Bronchial epithelial cell (primary cell): ENCODE results near the gene APBB2. TPM values are rescaled to one million over a fixed set of nuclear protein-coding genes. Genes with fewer than 3 reads are reported as not detected.

Source experiments
- DNase-seq: peaks from one replicate; pipeline ENCODE4 v3.0.0-alpha.2; 2010; ENCODE audit warnings: low read depth
- FAIRE-seq: peaks from 2 replicates; lab custom pipeline; 2011; peaks lifted over from hg19 to GRCh38; lab: Jason Lieb, UNC
- H3K27me3 ChIP-seq: 2 replicates; pipeline ENCODE4 v1.5.1; 2011; ENCODE audit warnings: low read length; ENCODE audit not compliant: control insufficient read depth, insufficient read depth
- H3K36me3 ChIP-seq: 2 replicates; pipeline ENCODE4 v1.5.1; 2011; ENCODE audit warnings: low read length; ENCODE audit not compliant: control insufficient read depth, insufficient read depth
- H3K4me3 ChIP-seq: 2 replicates; pipeline ENCODE4 v1.5.1; 2011; ENCODE audit warnings: mild to moderate bottlenecking, low read depth, low read length, control low read depth
- total RNA-seq: library from RNA; depleted of rRNA; stranded (reverse); fragments of >200 nt; gene quantifications from 2 replicates; pipeline ENCODE4 v1.2.1, GENCODE V29; 2014
- TF ChIP-seq, protein P1 (sequence below): IDR thresholded peaks from 2 replicates; pipeline ENCODE4 v1.5.1; 2011; ENCODE audit warnings: mild to moderate bottlenecking, moderate library complexity, low read length, control low read depth, inconsistent platforms; ENCODE audit not compliant: insufficient read depth, severe bottlenecking

APBB2 gene
- total RNA-seq, 1 donor from 2014 or later, result 39.2 TPM

DNA sequence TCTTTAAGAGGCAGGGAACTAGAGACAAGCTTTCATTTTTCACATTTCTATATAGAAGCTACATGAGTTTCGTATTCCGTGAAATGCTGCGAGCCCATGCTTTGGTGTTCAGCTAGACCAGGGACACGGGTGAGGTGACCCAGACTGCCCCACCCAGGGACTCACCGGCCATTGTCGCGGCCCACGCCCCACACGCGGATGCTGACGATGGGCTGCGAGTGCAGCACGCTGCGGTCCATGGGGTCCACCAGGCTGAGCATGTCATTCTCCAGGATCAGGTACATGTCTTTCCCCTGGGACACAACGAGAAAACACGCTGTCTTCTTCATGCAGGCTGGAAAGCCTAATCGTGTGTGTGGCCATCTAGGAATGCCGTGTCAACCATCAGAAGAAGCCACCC is 324.1 kb downstream of the APBB2 start:
- no peak for FAIRE-seq
- TF ChIP-seq, protein P1, sequence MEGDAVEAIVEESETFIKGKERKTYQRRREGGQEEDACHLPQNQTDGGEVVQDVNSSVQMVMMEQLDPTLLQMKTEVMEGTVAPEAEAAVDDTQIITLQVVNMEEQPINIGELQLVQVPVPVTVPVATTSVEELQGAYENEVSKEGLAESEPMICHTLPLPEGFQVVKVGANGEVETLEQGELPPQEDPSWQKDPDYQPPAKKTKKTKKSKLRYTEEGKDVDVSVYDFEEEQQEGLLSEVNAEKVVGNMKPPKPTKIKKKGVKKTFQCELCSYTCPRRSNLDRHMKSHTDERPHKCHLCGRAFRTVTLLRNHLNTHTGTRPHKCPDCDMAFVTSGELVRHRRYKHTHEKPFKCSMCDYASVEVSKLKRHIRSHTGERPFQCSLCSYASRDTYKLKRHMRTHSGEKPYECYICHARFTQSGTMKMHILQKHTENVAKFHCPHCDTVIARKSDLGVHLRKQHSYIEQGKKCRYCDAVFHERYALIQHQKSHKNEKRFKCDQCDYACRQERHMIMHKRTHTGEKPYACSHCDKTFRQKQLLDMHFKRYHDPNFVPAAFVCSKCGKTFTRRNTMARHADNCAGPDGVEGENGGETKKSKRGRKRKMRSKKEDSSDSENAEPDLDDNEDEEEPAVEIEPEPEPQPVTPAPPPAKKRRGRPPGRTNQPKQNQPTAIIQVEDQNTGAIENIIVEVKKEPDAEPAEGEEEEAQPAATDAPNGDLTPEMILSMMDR, result no peak
- H3K36me3 ChIP-seq, result peaks cover 30% of the 10 kb centered on the region
- no peak for DNase-seq
- no peaks in the 10 kb centered on the region for H3K27me3 ChIP-seq
- no peak overlapping the region for H3K4me3 ChIP-seq

DNA sequence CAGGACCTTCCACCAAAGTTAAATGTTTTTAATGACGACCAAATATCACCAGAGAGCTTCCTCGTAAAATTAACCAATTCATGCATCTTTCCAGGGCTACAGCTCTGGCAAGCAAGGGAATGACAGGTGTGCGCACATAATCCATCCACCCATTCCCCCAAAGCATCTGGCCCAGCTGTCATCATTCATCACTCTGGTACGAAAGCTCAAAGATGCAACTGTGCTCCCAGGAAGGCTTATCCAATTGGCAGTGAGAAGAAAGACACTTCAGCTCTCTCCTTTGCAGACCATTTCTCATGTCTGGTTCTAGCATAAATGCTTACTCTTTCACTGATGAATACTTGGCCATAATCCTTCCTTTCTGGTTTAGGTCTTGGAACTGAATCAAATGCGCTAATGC is 325.4 kb downstream of the APBB2 start:
- Histone ChIP-seq H3K4me3 (no peak overlapping the region), H3K27me3 (no peaks in the 10 kb centered on the region), H3K36me3 (peaks cover 28% of the 10 kb centered on the region)
- DNase-seq, result no peak
- TF ChIP-seq, protein P1, result no peak
- FAIRE-seq, result no peak

DNA sequence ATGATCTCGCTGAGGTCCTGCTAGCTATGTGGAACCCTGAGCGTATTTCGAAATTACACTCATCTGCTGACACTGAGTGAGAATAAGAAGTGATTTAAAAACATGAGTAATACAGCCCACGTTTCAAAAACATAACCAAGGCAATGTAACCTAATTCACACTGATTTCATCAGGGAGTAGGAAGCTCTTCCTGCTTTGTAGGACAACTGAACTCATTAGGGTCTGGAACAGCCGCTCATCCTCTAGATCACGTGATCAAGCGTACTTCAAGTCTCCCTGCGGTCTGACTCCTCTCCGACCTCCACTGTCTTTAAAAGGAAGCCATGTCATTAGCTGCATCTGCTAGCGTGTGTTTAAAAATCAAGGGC is 326.6 kb downstream of the APBB2 start:
- TF ChIP-seq, protein P1, result no peak
- H3K27me3 ChIP-seq, result no peaks in the 10 kb centered on the region
- H3K36me3 ChIP-seq, result peaks cover 27% of the 10 kb centered on the region
- DNase-seq (no peak), FAIRE-seq (no peak)
- H3K4me3 ChIP-seq, result no peak overlapping the region

DNA sequence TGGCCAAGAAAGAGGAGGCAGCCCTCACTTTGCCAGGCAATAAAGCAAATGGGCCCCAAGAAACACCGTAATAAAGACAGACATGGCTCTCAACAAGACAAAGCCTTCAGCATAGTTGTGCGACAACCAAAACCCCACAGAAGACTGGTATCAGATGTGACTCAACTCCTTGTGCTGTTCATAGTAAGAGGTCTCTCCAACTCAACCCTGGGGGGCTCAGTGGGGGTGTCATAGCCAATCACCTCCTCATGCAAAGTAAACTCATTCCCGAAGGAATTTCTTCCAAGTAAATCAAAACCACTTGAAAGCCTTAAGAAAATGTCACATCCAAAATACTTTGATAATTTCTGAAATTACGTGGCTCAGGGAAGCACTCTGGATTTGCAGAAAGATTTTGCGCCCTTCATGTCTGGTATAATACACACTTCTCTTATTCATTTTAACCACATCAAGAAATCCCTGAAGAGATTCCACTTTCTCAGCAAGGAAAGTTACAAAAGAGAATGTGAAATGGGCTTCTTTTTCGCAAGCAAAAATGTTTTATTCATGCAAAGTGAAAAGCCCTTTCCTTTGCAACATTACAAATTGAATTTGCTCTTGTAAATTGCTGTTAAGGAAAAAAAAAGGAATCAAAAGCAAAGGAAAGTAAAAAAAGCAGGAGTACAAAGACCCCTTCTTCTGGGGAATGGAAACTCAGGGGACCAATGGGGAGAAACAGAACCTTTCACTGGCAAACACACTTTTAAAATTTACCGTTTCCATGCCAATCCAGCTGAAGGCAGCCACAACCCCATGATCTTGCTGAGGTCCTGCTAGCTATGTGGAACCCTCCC is 327.2 kb downstream of the APBB2 start:
- DNase-seq, result no peak
- TF ChIP-seq, protein P1, result no peak
- FAIRE-seq, result no peak
- Histone ChIP-seq H3K4me3 (no peak overlapping the region), H3K27me3 (no peaks in the 10 kb centered on the region), H3K36me3 (peaks cover 24% of the 10 kb centered on the region)

DNA sequence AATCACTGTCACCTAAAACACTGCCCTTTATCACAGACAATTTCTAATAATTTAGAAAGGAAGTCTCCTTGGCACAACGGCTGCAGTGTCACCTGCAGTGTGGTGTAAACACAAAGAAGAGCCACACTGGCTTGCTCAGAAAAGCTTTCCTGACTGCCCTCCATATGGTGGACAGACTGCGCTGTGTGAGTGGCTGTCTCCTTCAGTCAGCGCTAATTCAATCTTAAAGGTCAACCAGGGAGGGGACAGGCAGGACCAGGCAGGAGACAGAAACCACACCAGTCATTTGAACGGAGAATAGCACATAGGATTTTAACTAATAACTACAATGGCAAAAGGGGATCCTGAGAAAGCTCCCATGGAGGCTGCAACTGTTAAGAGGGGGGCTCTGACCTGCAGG is 332.5 kb downstream of the APBB2 start:
- H3K4me3 ChIP-seq, result no peak overlapping the region
- peaks cover 21% of the 10 kb centered on the region for H3K36me3 ChIP-seq
- no peaks in the 10 kb centered on the region for H3K27me3 ChIP-seq
- TF ChIP-seq, protein P1, result no peak
- DNase-seq (no peak), FAIRE-seq (no peak)
